GM23248 (cell line): ENCODE results near the gene DCLK3. TPM values are rescaled to one million over a fixed set of nuclear protein-coding genes. Genes with fewer than 3 reads are reported as not detected.

ENCODE experiments used
- DNase-seq: peaks from one replicate; pipeline ENCODE4 v3.0.0-alpha.2; 2015
- H2AFZ ChIP-seq: fragments of 200-600 bp; sonication (generic); 2 replicates; pipeline ENCODE4 v1.6.1; 2016; ENCODE audit warnings: antibody characterized with exemption
- H3F3A ChIP-seq: fragments of 200-600 bp; sonication (generic); 2 replicates; pipeline ENCODE4 v1.6.1; 2016; ENCODE audit warnings: mild to moderate bottlenecking, antibody characterized with exemption, mixed run types; ENCODE audit not compliant: insufficient read depth
- H3K27ac ChIP-seq: fragments of 200-600 bp; sonication (generic); 2 replicates; pipeline ENCODE4 v1.5.1; 2016; ENCODE audit warnings: mild to moderate bottlenecking
- H3K27me3 ChIP-seq: fragments of 200-600 bp; sonication (generic); replicated peaks from 2 replicates; pipeline ENCODE4 v1.6.1; 2016; ENCODE audit warnings: mild to moderate bottlenecking; ENCODE audit not compliant: insufficient read depth
- H3K36me3 ChIP-seq: fragments of 200-600 bp; sonication (generic); 2 replicates; pipeline ENCODE4 v1.6.1; 2016; ENCODE audit warnings: low read depth, mild to moderate bottlenecking
- H3K4me1 ChIP-seq: fragments of 200-600 bp; sonication (generic); 2 replicates; pipeline ENCODE4 v1.6.1; 2016; ENCODE audit warnings: mild to moderate bottlenecking; ENCODE audit not compliant: insufficient read depth
- H3K4me2 ChIP-seq: fragments of 200-600 bp; sonication (generic); one replicate; pipeline ENCODE4 v1.6.1; 2016; ENCODE audit warnings: mild to moderate bottlenecking; ENCODE audit not compliant: unreplicated experiment
- H3K4me3 ChIP-seq: fragments of 200-600 bp; sonication (generic); 2 replicates; pipeline ENCODE4 v1.5.1; 2016; ENCODE audit warnings: mild to moderate bottlenecking
- H3K79me2 ChIP-seq: fragments of 200-600 bp; sonication (generic); 2 replicates; pipeline ENCODE4 v1.6.1; 2016; ENCODE audit warnings: mild to moderate bottlenecking; ENCODE audit not compliant: insufficient read depth
- H3K9ac ChIP-seq: fragments of 200-600 bp; sonication (generic); 2 replicates; pipeline ENCODE4 v1.6.1; 2016; ENCODE audit warnings: mild to moderate bottlenecking
- H3K9me2 ChIP-seq: fragments of 200-600 bp; sonication (generic); 2 replicates; pipeline ENCODE4 v1.6.1; 2016; ENCODE audit warnings: mixed run types, mild to moderate bottlenecking, moderate library complexity; ENCODE audit not compliant: insufficient read depth
- H3K9me3 ChIP-seq: fragments of 200-600 bp; sonication (generic); one replicate; pipeline ENCODE4 v1.6.1; 2017; ENCODE audit warnings: low read depth
- H4K20me1 ChIP-seq: fragments of 200-600 bp; sonication (generic); 2 replicates; pipeline ENCODE4 v1.6.0; 2016; ENCODE audit not compliant: insufficient read depth
- EZH2 ChIP-seq: fragments of 200-600 bp; sonication (generic); IDR thresholded peaks from 2 replicates; pipeline ENCODE4 v1.6.1; 2018; ENCODE audit warnings: antibody characterized with exemption, mild to moderate bottlenecking; ENCODE audit not compliant: insufficient read depth, poor library complexity, severe bottlenecking
- EZH2phosphoT487 ChIP-seq: fragments of 200-600 bp; sonication (generic); IDR thresholded peaks from 2 replicates; pipeline ENCODE4 v1.6.1; 2018; ENCODE audit warnings: antibody characterized with exemption, moderate library complexity, mild to moderate bottlenecking, low read depth; ENCODE audit not compliant: insufficient read depth
- WGBS, 2 experiments: methylation state at CpG; one replicate each; pipeline ENCODE4 v1.1.6; 2015 to 2017; ENCODE audit warnings: low lambda C conversion rate in 2 of 2, low coverage in 1 of 2; ENCODE audit errors: missing lambda C conversion rate in 2 of 2; 5-methylcytosine and 5-hydroxymethylcytosine counted together
- in situ Hi-C: fragments of 300-500 bp; cut with MboI; formaldehyde crosslinking; loops from 2 replicates; pipeline ENCODE4 v1.15.0; 2020
- polyA plus RNA-seq: library from polyadenylated mRNA; unstranded; fragments of >200 nt; fragmentation: Nextera tagmentation; extraction: Ambion mirVana; gene quantifications from 2 replicates; pipeline ENCODE4 v1.2.1, GENCODE V29; 2016
- total RNA-seq: library from RNA; depleted of rRNA; stranded (reverse); fragments of >200 nt; shearing (Covaris generic); gene quantifications from 2 replicates; pipeline ENCODE4 v1.2.3, GENCODE V29; 2014

Gene DCLK3
- total and polyA plus RNA-seq, 2 experiments from 2014 or later, result under 0.01 TPM; not detected in 1

DNA sequence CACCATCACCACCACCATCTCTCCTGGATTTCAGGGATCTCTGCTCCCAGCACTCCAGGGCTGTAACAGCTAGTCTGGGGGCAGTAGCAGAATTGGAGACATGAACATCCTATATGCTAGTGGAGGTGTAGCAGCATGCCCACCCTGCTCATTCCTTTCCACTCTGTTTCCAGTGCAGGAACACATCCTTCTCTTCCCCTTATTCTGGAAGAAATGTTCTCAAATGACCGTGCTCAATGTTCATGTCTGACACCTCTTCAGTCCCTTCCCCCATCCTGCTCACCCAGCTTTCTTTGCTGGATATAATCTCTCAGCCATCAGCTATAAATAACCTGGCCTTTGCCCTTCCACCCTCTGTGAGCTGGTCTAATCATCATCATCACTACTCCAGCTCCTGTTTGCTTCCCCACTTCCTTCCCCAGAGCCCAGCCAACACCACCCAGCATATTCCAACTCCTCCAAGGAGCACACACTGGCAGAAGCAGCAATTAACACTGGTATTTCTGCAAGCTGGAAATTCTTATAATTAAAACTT, 31.1 kb downstream of the DCLK3 start:
- WGBS, 2 experiments, result 89 to 95% methylated on average over 1 of the region's 1 CpG
- H3K36me3 ChIP-seq, result no peaks in the 10 kb centered on the region
- in situ Hi-C loops, result loop anchor here (10.0 kb wide), 2 partner anchors 132 to 242 kb away; no protein-coding TSS in a partner anchor
- peaks cover 3% of the 10 kb centered on the region; the same call in 1 of the 2 replicates for H3K27me3 ChIP-seq
- no peaks in the 10 kb centered on the region for H3K9me3 ChIP-seq
- H3K4me2 ChIP-seq, result no peak overlapping the region
- no peaks in the 10 kb centered on the region for H4K20me1 ChIP-seq
- no peak overlapping the region for H3K9ac ChIP-seq
- H2AFZ ChIP-seq, result no peak overlapping the region
- DNase-seq, result no peak
- no peaks in the 10 kb centered on the region for H3K9me2 ChIP-seq
- H3K4me3 ChIP-seq, result no peak overlapping the region
- H3K27ac ChIP-seq, result no peak overlapping the region
- 0 out of 2 replicates have a peak, but pooled peaks cover 3% of the 10 kb centered on the region for H3K4me1 ChIP-seq
- TF ChIP-seq EZH2, result no peak
- no peak for TF ChIP-seq EZH2phosphoT487
- no peaks in the 10 kb centered on the region for H3K79me2 ChIP-seq
- H3F3A ChIP-seq, result no peaks in the 10 kb centered on the region

DNA sequence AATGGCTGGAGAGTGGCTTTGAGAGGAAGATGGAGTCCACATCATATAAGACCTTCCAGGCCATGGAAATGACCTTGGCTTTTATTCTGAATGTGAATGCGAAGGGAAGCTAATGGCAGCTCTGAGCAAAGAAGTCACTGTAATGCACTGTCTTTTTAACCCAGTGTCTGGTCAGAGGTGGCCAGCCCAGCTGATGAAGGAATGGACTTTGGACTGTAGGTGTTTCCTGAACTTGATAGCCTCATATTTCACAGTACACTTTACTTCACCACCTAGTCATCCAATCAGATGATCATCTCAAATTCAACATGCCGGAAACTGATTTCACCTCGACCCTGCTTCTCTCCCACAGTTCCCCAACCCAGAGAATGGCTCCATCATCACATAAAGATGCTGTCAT, 33.4 kb downstream of the DCLK3 start:
- no peaks in the 10 kb centered on the region for H3F3A ChIP-seq
- H3K36me3 ChIP-seq, result no peaks in the 10 kb centered on the region
- no peak overlapping the region for H3K4me2 ChIP-seq
- H3K9me3 ChIP-seq, result no peaks in the 10 kb centered on the region
- in situ Hi-C loops, result loop anchor here (10.0 kb wide), 2 partner anchors 134 to 244 kb away; no protein-coding TSS in a partner anchor
- no peaks in the 10 kb centered on the region for H3K79me2 ChIP-seq
- H3K9me2 ChIP-seq, result no peaks in the 10 kb centered on the region
- 84 to 85% methylated on average over 3 of the region's 3 CpGs for WGBS, 2 experiments
- no peak for DNase-seq
- H3K27me3 ChIP-seq, result peaks cover 5% of the 10 kb centered on the region; the same call in 1 of the 2 replicates
- H3K4me3 ChIP-seq, result no peak overlapping the region
- H2AFZ ChIP-seq, result no peak overlapping the region
- H4K20me1 ChIP-seq, result no peaks in the 10 kb centered on the region
- no peak overlapping the region for H3K27ac ChIP-seq
- 0 out of 2 replicates have a peak, but pooled peaks cover 3% of the 10 kb centered on the region for H3K4me1 ChIP-seq
- TF ChIP-seq EZH2, result no peak
- no peak for TF ChIP-seq EZH2phosphoT487
- H3K9ac ChIP-seq, result no peak overlapping the region

DNA sequence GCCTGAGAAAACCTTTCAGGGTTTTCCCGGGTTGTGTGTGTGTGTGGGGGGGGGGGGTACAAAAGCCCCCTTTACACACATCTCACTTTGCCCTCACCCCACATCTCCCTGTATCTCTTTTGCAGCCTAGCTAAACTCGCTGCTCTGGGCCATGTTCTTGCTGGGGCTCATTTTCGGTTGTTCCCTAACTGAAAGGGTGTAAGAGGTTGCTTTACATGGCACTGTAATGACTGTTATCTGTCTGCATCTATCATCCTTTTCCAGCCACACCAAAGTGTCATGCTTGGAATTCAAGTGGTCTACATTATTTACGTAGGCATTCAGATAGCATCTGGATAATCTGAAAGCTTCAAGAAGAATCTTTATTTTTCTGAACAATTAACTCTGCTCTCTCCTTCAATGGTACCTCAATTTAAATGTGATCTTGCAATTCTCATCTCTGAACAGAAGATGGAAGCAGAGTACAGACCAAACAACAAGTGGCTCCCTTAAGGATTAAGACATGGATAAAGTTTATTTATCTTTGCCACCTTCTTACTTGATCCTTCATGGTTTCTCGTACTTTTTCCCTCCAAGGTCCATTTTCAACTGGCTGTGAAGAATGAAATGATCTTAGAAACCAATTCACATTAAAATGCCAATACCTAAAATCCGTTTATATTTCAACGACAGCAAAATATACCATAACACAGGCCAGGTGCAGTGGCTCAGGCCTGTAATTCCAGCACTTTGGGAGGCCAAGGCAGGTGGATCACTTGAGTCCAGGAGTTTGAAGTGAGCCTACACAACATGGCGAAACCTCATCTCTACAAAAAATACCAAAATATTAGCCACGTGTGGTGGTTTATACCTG, 34.9 kb downstream of the DCLK3 start:
- Histone ChIP-seq H3K4me3 (no peak overlapping the region), H3K79me2 (no peaks in the 10 kb centered on the region), H3F3A (no peaks in the 10 kb centered on the region), H3K27me3 (peaks cover 5% of the 10 kb centered on the region; the same call in 1 of the 2 replicates), H3K9ac (no peak overlapping the region), H3K4me2 (no peak overlapping the region), H4K20me1 (no peaks in the 10 kb centered on the region), H2AFZ (no peak overlapping the region), H3K9me3 (no peaks in the 10 kb centered on the region), H3K36me3 (no peaks in the 10 kb centered on the region), H3K9me2 (no peaks in the 10 kb centered on the region), H3K27ac (no peak overlapping the region), H3K4me1 (0 out of 2 replicates have a peak, but pooled peaks cover 3% of the 10 kb centered on the region)
- in situ Hi-C loops, result loop anchor here (10.0 kb wide), 2 partner anchors 135 to 245 kb away; no protein-coding TSS in a partner anchor
- DNase-seq, result peak; percentile 67
- no peak for TF ChIP-seq EZH2
- no peak for TF ChIP-seq EZH2phosphoT487
- 43 to 45% methylated on average over 9 of the region's 9 CpGs for whole genome bisulfite sequencing, 2 experiments

DNA sequence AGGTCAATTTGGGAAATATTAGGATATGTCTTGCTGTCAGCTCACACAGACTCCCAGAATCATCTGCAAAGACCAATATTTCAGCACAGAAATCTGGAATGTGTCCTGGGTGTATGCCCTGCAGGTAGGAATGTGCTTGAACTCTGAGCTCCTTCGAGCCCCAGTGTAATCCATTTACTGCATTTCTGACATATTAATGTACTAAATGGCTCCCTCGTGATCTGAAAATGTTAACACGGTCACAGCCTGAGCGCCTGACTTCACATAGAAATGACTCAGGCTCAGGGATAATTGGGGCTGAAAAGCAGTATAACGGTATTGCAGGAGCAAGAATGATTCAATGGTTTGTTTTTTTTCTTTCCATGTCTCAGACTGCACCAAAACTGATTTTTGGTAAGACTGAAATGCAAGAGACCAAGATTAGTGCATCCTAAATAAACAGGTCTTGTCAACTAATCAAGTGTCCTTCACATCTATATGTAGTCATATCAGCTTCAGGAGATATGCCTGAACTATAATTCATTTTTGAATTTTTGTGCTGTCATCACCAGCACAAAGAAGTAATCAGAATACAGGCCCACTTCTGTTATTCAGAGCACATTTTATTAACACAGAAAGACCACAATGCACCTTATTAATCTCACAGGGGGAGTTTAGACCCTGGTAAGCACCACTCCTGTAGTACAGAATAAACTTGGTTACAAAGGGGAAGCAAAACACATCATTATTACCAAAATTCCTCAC, 49.8 kb downstream of the DCLK3 start:
- Histone ChIP-seq H3K4me2 (peak overlapping the region; percentile 33), H3K4me3 (no peak overlapping the region), H3K27ac (peak overlapping the region; percentile 27), H3K79me2 (no peaks in the 10 kb centered on the region), H3K9me3 (no peaks in the 10 kb centered on the region), H3K36me3 (no peaks in the 10 kb centered on the region), H4K20me1 (no peaks in the 10 kb centered on the region), H2AFZ (0 out of 2 replicates have a peak overlapping the region, but pooled peaks have one; percentile 3), H3K27me3 (no peaks in the 10 kb centered on the region), H3K9ac (no peak overlapping the region), H3K9me2 (no peaks in the 10 kb centered on the region), H3K4me1 (peaks cover 14% of the 10 kb centered on the region), H3F3A (peaks cover 14% of the 10 kb centered on the region)
- 8 to 25% methylated on average over 5 of the region's 5 CpGs for whole genome bisulfite sequencing, 2 experiments
- peak; percentile 91 for DNase-seq
- in situ Hi-C loops, result no loop called here
- TF ChIP-seq EZH2phosphoT487 (no peak), EZH2 (no peak)
